ENCODE results near the gene YIF1B. TPM values are rescaled to one million over a fixed set of nuclear protein-coding genes. Genes with fewer than 3 reads are reported as not detected.

YIF1B gene
- total RNA-seq, 4 donors from 2014 or later = 24.0 to 42.8 (median 27.3) TPM

- peaks cover 3 to 79% (median 15%) of the 10 kb centered on the region in 3 donors for H3K4me1 ChIP-seq
- no peak for TF ChIP-seq CTCF (IDR thresholded peaks at IDR 0.05)
- TF ChIP-seq POLR2A (IDR thresholded peaks at IDR 0.05) = no peak
- intact Hi-C loops (cut with DNase I) = no loop called here
- H3K36me3 ChIP-seq = peaks cover 0 to 11% (median 0%) of the 10 kb centered on the region in 3 donors
- no peak for DNase-seq
- no peaks in the 10 kb centered on the region for H3K9me3 ChIP-seq
- 84 to 89% methylated on average over 5 of the region's 5 CpGs for WGBS, 2 donors
- H3K27me3 ChIP-seq = no peaks in the 10 kb centered on the region
- no peak overlapping the region for H3K27ac ChIP-seq
- no peak overlapping the region for H3K4me3 ChIP-seq
These were observed 45.1 kb downstream of the YIF1B start for GRCh38 chr19:38270587-38271167.

GRCh38 chr19:38268539-38268938 lies 47.2 kb downstream of the YIF1B start:
- intact Hi-C loops (cut with DNase I) = no loop called here
- Histone ChIP-seq H3K9me3 (no peaks in the 10 kb centered on the region), H3K36me3 (peaks cover 0 to 11% (median 0%) of the 10 kb centered on the region in 3 donors), H3K4me1 (peaks cover 6 to 70% (median 8%) of the 10 kb centered on the region in 3 donors), H3K4me3 (peak overlapping the region in 3 of 4 donors; percentile 6 to 83 (median 12)), H3K27me3 (peaks cover 0 to 13% (median 0%) of the 10 kb centered on the region in 4 donors), H3K27ac (peak overlapping the region; percentile 91 to 98 (median 96))
- 57 to 65% methylated on average over 8 of the region's 8 CpGs for WGBS, 2 donors
- no peak for TF ChIP-seq POLR2A (IDR thresholded peaks at IDR 0.05)
- no peak for TF ChIP-seq CTCF (IDR thresholded peaks at IDR 0.05)
- DNase-seq = no peak

GRCh38 chr19:38267761-38268483 lies 47.8 kb downstream of the YIF1B start:
- no peak for DNase-seq
- Histone ChIP-seq H3K27ac (peak overlapping the region; percentile 91 to 98 (median 96)), H3K9me3 (no peaks in the 10 kb centered on the region), H3K4me3 (peak overlapping the region in 3 of 4 donors; percentile 6 to 83 (median 75)), H3K36me3 (peaks cover 0 to 11% (median 0%) of the 10 kb centered on the region in 3 donors), H3K4me1 (peaks cover 6 to 66% (median 9%) of the 10 kb centered on the region in 3 donors), H3K27me3 (peaks cover 0 to 15% (median 0%) of the 10 kb centered on the region in 4 donors)
- intact Hi-C loops (cut with DNase I) = no loop called here
- 43 to 58% methylated on average over 12 of the region's 12 CpGs for WGBS, 2 donors
- TF ChIP-seq POLR2A (IDR thresholded peaks at IDR 0.05) = no peak
- no peak for TF ChIP-seq CTCF (IDR thresholded peaks at IDR 0.05)

GRCh38 chr19:38266981-38267597 lies 48.7 kb downstream of the YIF1B start:
- intact Hi-C loops (cut with DNase I) = no loop called here
- Histone ChIP-seq H3K4me3 (peak overlapping the region; percentile 63 to 83 (median 75)), H3K36me3 (peaks cover 0 to 11% (median 0%) of the 10 kb centered on the region in 3 donors), H3K4me1 (peaks cover 6 to 64% (median 9%) of the 10 kb centered on the region in 3 donors), H3K27me3 (peaks cover 0 to 15% (median 0%) of the 10 kb centered on the region in 4 donors), H3K27ac (peak overlapping the region; percentile 91 to 98 (median 96)), H3K9me3 (no peaks in the 10 kb centered on the region)
- WGBS, 2 donors = 27 to 71% methylated on average over 8 to 12 of the region's 12 CpGs
- TF ChIP-seq POLR2A (IDR thresholded peaks at IDR 0.05) = no peak
- TF ChIP-seq CTCF (IDR thresholded peaks at IDR 0.05) = no peak
- DNase-seq = no peak

Data from esophagus squamous epithelium (tissue), 5 donors.